Neural progenitor cell (in vitro differentiated cells): ENCODE results near the gene VWA2.

Experiments used
- CTCF ChIP-seq: fragments of 200-600 bp; sonication (generic); IDR thresholded peaks from 2 replicates; pipeline ENCODE4 v1.5.1; 2017; ENCODE audit warnings: antibody characterized with exemption, mild to moderate bottlenecking
- EZH2 ChIP-seq: fragments of 200-600 bp; sonication (generic); IDR thresholded peaks from 2 replicates; pipeline ENCODE4 v1.6.1; 2017; ENCODE audit warnings: antibody characterized with exemption, mild to moderate bottlenecking, moderate library complexity
- EZH2phosphoT487 ChIP-seq: fragments of 200-600 bp; sonication (generic); IDR thresholded peaks from 2 replicates; pipeline ENCODE4 v1.6.1; 2017; ENCODE audit warnings: antibody characterized with exemption

- TF ChIP-seq CTCF: no peak
- TF ChIP-seq EZH2: no peak
- TF ChIP-seq EZH2phosphoT487: no peak
These were observed 11.2 kb downstream of the VWA2 start for GRCh38 chr10:114250236-114250635.
